A549 (cell line): ENCODE results near the gene PLEKHA3. TPM values are rescaled to one million over a fixed set of nuclear protein-coding genes. Genes with fewer than 3 reads are reported as not detected.
A peak's percentile ranks its signal among the peaks of the same experiment; 100 is the strongest.

Experiments used
- ATAC-seq, 2 experiments: fragments of 200-7000 bp in 1 of 2; fragments of >200 bp in 1 of 2; cut with Nextera tagmentation in 1 of 2; cut with Tn5 transposase in 1 of 2; 3 replicates each; pipeline versions ENCODE4 v1.8.0 to v1.9.1; 2018 to 2020; ENCODE audit warnings: mild to moderate bottlenecking in 1 of 2, moderate library complexity in 1 of 2
- CTCF ChIA-PET: fragments of 300-600 bp; sonication (Branson Sonifier 250); formaldehyde crosslinking; extraction: SDS; loops from one replicate; lab custom pipeline; 2021; ENCODE audit warnings: antibody characterized with exemption, inconsistent platforms; lab: Yijun Ruan, JAX
- POLR2A ChIA-PET: fragments of 350-600 bp; formaldehyde crosslinking; extraction: SDS; loops from one replicate; lab custom pipeline; 2021; ENCODE audit warnings: antibody characterized with exemption, inconsistent platforms; lab: Yijun Ruan, JAX
- DNase-seq, 2 experiments: peaks; one replicate each; pipeline versions ENCODE4 v3.0.0 to v3.0.0-alpha.2; 2011 to 2016; ENCODE audit warnings: low read depth in 1 of 2, low spot score in 1 of 2
- FAIRE-seq: peaks from 2 replicates; lab custom pipeline; 2011; peaks lifted over from hg19 to GRCh38; lab: Jason Lieb, UNC
- H3K27ac ChIP-seq, 2 experiments: fragments of >200 bp; sonication (Bioruptor Twin); formaldehyde crosslinking; 3 replicates each; pipeline ENCODE4 v1.5.1; 2016 to 2017
- H3K4me1 ChIP-seq: fragments of >200 bp; sonication (Bioruptor Twin); formaldehyde crosslinking; 3 replicates; pipeline ENCODE4 v1.6.1; 2016
- H3K4me2 ChIP-seq: fragments of >200 bp; sonication (Bioruptor Twin); formaldehyde crosslinking; 3 replicates; pipeline ENCODE4 v1.6.1; 2016
- H3K4me3 ChIP-seq: fragments of >200 bp; sonication (Bioruptor Twin); formaldehyde crosslinking; 3 replicates; pipeline ENCODE4 v1.5.1; 2016
- H3K9me3 ChIP-seq: fragments of >200 bp; sonication (Bioruptor Twin); formaldehyde crosslinking; 3 replicates; pipeline ENCODE4 v1.6.1; 2016
- BCL3 ChIP-seq: fragments of >200 bp; sonication (Bioruptor Twin); formaldehyde crosslinking; IDR thresholded peaks from 3 replicates; pipeline ENCODE4 v1.6.1; 2016
- CTCF ChIP-seq: fragments of >200 bp; sonication (Bioruptor Twin); formaldehyde crosslinking; IDR thresholded peaks from 3 replicates; pipeline ENCODE4 v1.5.1; 2016
- EHMT2 ChIP-seq: fragments of 200-600 bp; sonication (generic); IDR thresholded peaks from 2 replicates; pipeline ENCODE4 v1.6.1; 2016; ENCODE audit warnings: antibody characterized with exemption, low read depth, mild to moderate bottlenecking, moderate library complexity
- JUN ChIP-seq, 2 experiments: fragments of >200 bp; sonication (Bioruptor Twin); formaldehyde crosslinking; IDR thresholded peaks; 2 replicates in 1 of 2; 3 replicates in 1 of 2; pipeline ENCODE4 v1.6.1; 2016 to 2017
- MAFK ChIP-seq: fragments of 450-650 bp; IDR thresholded peaks from 2 replicates; pipeline ENCODE4 v1.6.1; 2014; ENCODE audit not compliant: partially characterized antibody
- MAX ChIP-seq: IDR thresholded peaks from 2 replicates; pipeline ENCODE4 v1.6.1; 2012
- NFE2L2 ChIP-seq: fragments of 150-350 bp; conservative IDR thresholded peaks from 2 replicates; pipeline ENCODE4 v1.6.1; 2014; ENCODE audit warnings: low read length
- PBX3 ChIP-seq: IDR thresholded peaks from 2 replicates; pipeline ENCODE4 v1.6.1; 2012
- PHF8 ChIP-seq: fragments of 200-600 bp; sonication (generic); IDR thresholded peaks from 2 replicates; pipeline ENCODE4 v1.6.1; 2016; ENCODE audit warnings: low read depth, mild to moderate bottlenecking, antibody characterized with exemption, moderate library complexity, borderline replicate concordance
- POLR2A ChIP-seq: IDR thresholded peaks from 2 replicates; pipeline ENCODE4 v1.6.1; 2012; ENCODE audit warnings: mild to moderate bottlenecking, low read length
- RAD21 ChIP-seq, 2 experiments: fragments of >200 bp in 1 of 2; sonication (Bioruptor Twin) in 1 of 2; formaldehyde crosslinking in 1 of 2; IDR thresholded peaks in 1 of 2; conservative IDR thresholded peaks in 1 of 2; 2 replicates in 1 of 2; 3 replicates in 1 of 2; pipeline ENCODE4 v1.6.1; 2012 to 2018; ENCODE audit warnings: inconsistent platforms in 1 of 2
- SMC3 ChIP-seq: fragments of >200 bp; sonication (Bioruptor Twin); formaldehyde crosslinking; IDR thresholded peaks from 3 replicates; pipeline ENCODE4 v1.6.1; 2018; ENCODE audit warnings: inconsistent platforms
- USF2 ChIP-seq: fragments of 450-650 bp; IDR thresholded peaks from 2 replicates; pipeline ENCODE4 v1.6.1; 2014; ENCODE audit warnings: antibody characterized with exemption
- WGBS: methylation state at CpG from one replicate; pipeline ENCODE4 v1.1.6; 2017; ENCODE audit errors: missing lambda C conversion rate; 5-methylcytosine and 5-hydroxymethylcytosine counted together
- polyA plus RNA-seq, 4 experiments: library from polyadenylated mRNA; depleted of rRNA in 3 of 4; stranded (reverse); fragments of >200 nt; fragmentation: RNase III in 1 of 4; extraction: RNeasy Plus Mini Kit Qiagen cat#74134 plus additional on column Dnase treatment in 1 of 4; gene quantifications; 2 replicates in 3 of 4; 3 replicates in 1 of 4; pipeline ENCODE4 v1.2.3, GENCODE V29; 2011 to 2017

Gene PLEKHA3
- polyA plus RNA-seq, 2 of the 4 experiments (the other 2 are of a cell fraction): 9.6 to 47.4 TPM

- ChIA-PET CTCF (interaction anchor here (1.6 to 2.5 kb wide), 3 partner anchors 9 to 70 kb away, joined by 5 to 8 read pairs (median 6); partner anchors contain the start of genes PJVK, PLEKHA3 and PRKRA), POLR2A (no interaction called here)
- H3K9me3 ChIP-seq: no peaks in the 10 kb centered on the region
Measured at GRCh38 chr2:178521304-178522150, 41.3 kb downstream of the PLEKHA3 start.

GRCh38 chr2:178522950-178523595, 42.8 kb downstream of the PLEKHA3 start:
- H3K4me1 ChIP-seq: no peaks in the 10 kb centered on the region
- DNase-seq (peak; percentile 68 to 84), FAIRE-seq (no peak), ATAC-seq (peak; percentile 95 to 98)
- ChIA-PET CTCF (interaction anchor here (0.8 to 2.5 kb wide), 10 partner anchors 10 to 72 kb away, joined by 3 to 8 read pairs (median 4); partner anchors contain the start of genes PJVK, PLEKHA3 and PRKRA), POLR2A (interaction anchor here (1.7 kb wide), 1 partner anchor 72 kb away, joined by 4 read pairs; the partner anchor contains the start of genes PJVK and PRKRA)
- H3K4me2 ChIP-seq: peak overlapping the region; percentile 90
- WGBS: 35% methylated on average over 25 of the region's 25 CpGs
- H3K4me3 ChIP-seq: peak overlapping the region; percentile 67
- H3K27ac ChIP-seq: peak overlapping the region; percentile 74 to 79
- H3K9me3 ChIP-seq: no peaks in the 10 kb centered on the region
- 0 out of 3 replicates have a peak, but pooled peaks have one; percentile 45 for TF ChIP-seq BCL3
- peak; percentile 77 for TF ChIP-seq MAX
- peak; percentile 86 for TF ChIP-seq POLR2A
- TF ChIP-seq RAD21 (conservative IDR thresholded peaks at IDR 0.05 in 1 of 2, IDR thresholded peaks at IDR 0.05 in 1 of 2): peak; percentile 30 to 35; a peak in 2 of 5 replicates
- TF ChIP-seq PBX3: no peak
- peak in 1 of 2 experiments; percentile 49; a peak in 2 of 5 replicates for TF ChIP-seq JUN (IDR thresholded peaks at IDR 0.05)
- no peak for TF ChIP-seq EHMT2
- TF ChIP-seq PHF8: peak; percentile 52; the same call in 1 of the 2 replicates
- TF ChIP-seq SMC3: peak; percentile 41
- no peak for TF ChIP-seq NFE2L2
- TF ChIP-seq CTCF: peak; percentile 59
- peak; percentile 39 for TF ChIP-seq MAFK
- TF ChIP-seq, all 56 proteins: peak for 9

More at GRCh38 chr2:178521304-178522150, 41.3 kb downstream of the PLEKHA3 start:
- no peaks in the 10 kb centered on the region for H3K4me1 ChIP-seq
- 87% methylated on average over 11 of the region's 11 CpGs for WGBS
- no peak overlapping the region for H3K4me3 ChIP-seq
- TF ChIP-seq USF2: no peak
- TF ChIP-seq, all 56 proteins: peak for 0
- Histone ChIP-seq H3K4me2 (no peak overlapping the region), H3K27ac (no peak overlapping the region)
- ATAC-seq: no peak
- no peak for DNase-seq
- no peak for FAIRE-seq
